Activated naive CD4-positive, alpha-beta T cell treated with anti-CD3 and anti-CD28 coated beads, Interleukin-2, amount 50 U/mL, for 24 hours (primary cell): Measurements from ENCODE around the gene MGST2.

ENCODE experiments used
- H3K27ac Mint-ChIP-seq: one replicate; pipeline ENCODE4 v1.8.0; 2021; ENCODE audit warnings: mild to moderate bottlenecking, mixed read lengths
- H3K27me3 Mint-ChIP-seq: one replicate; pipeline ENCODE4 v1.8.0; 2021; ENCODE audit warnings: mixed read lengths
- H3K36me3 Mint-ChIP-seq: one replicate; pipeline ENCODE4 v1.8.0; 2021; ENCODE audit warnings: mixed read lengths
- H3K4me1 Mint-ChIP-seq: one replicate; pipeline ENCODE4 v1.8.0; 2021; ENCODE audit warnings: mixed read lengths
- H3K4me3 Mint-ChIP-seq: one replicate; pipeline ENCODE4 v1.8.0; 2021; ENCODE audit warnings: mild to moderate bottlenecking, mixed read lengths
- H3K9me3 Mint-ChIP-seq: one replicate; pipeline ENCODE4 v1.8.0; 2021; ENCODE audit warnings: mixed read lengths

Gene MGST2

GRCh38 chr4:139734201-139734874, 68.7 kb downstream of the MGST2 start:
- Mint-ChIP-seq H3K27ac (no peak overlapping the region), H3K36me3 (no peaks in the 10 kb centered on the region), H3K9me3 (no peaks in the 10 kb centered on the region), H3K4me1 (peaks cover 12% of the 10 kb centered on the region), H3K27me3 (peaks cover 25% of the 10 kb centered on the region), H3K4me3 (peak overlapping the region; percentile 83)

DNA sequence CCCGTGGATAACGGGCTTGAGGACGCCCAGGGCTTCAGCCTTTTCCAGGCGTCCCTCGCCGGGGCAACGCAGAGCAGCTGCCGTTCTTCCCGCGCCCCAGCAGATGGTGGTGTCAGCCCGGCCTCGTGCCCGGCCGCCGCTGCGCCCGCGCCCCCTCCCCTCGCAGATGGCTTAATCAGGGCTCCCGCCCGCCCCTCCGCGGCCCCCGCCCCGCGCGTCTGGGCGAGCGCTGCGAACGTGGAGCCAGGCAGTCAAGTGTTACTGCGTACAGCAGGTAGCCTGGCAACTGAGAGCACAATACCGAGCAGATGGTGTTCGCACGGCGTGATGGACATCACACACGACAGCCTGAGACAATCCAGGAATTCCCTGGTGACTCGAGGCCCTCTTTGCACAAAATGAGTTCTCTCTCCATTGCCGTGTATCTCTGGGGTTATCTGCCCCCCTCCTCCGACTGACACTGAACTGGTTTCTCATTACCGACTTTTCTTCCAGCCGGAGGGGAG, 69.3 kb downstream of the MGST2 start:
- Mint-ChIP-seq H3K4me3 (peak overlapping the region; percentile 83), H3K9me3 (no peaks in the 10 kb centered on the region), H3K36me3 (no peaks in the 10 kb centered on the region), H3K27me3 (peaks cover 25% of the 10 kb centered on the region), H3K4me1 (peaks cover 12% of the 10 kb centered on the region), H3K27ac (no peak overlapping the region)

DNA sequence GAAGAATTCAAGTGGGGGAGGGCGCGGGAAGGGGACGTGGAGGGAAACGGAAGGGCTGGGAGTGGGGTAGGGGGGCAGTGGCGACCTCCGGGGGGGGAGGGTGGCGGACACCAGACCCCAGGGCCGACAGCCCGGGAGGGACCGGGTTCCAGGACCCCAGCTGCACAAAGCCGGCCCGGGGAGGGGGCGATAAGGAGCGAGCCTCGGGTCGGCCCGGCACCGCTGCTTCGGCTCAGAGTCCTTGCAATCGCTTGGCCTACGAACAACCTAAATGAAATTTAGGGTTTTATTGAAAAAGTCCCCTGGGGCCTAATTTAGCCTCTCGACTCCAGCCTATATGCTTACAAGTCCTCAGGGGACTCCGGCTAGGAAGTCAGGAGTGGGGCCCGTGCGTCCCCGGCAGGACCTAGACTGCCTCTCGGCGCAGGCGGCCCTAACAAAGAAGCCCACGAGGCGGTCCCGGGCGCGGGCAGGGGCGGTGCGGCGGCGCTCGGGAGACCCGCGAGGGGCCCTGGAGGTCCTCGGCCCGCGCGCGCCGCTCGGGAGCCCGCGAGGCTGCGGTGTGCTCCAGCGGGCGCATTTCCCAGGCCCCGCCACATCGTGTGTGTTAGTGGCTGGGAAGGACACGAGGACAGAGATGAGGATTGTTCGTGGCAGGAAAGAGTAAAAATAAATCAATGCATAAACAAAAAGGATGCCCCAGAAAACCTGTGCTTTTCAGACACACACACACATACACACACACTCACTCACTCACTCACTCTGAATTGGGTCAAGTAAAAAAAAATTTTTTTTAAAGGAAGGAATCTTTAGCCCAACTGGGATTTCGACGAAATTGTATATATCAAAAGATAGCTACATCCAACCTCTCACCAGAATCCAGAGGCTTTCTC, 70.0 kb downstream of the MGST2 start:
- H3K4me1 Mint-ChIP-seq: peaks cover 12% of the 10 kb centered on the region
- peaks cover 25% of the 10 kb centered on the region for H3K27me3 Mint-ChIP-seq
- H3K36me3 Mint-ChIP-seq: no peaks in the 10 kb centered on the region
- H3K4me3 Mint-ChIP-seq: peak overlapping the region; percentile 83
- H3K9me3 Mint-ChIP-seq: no peaks in the 10 kb centered on the region
- no peak overlapping the region for H3K27ac Mint-ChIP-seq

DNA sequence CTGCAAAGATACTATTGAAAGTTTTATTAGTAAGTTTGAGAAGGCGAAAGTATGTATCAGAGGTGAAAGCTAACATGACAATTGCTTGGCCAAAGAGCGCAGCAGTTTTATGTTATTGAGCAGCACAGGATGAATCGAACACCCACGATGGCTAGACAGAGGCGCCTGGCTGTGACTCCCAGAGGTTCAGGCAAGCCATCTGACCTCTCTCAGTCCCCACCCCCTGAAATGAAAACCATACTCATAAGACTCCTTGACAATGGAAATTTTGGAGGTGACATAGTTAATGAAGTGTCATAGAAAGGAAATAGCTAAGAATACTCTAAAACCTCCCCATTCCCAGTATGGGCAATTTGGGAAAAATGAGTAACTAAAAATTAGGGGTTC, 70.6 kb downstream of the MGST2 start:
- Mint-ChIP-seq H3K4me1 (peaks cover 12% of the 10 kb centered on the region), H3K4me3 (peak overlapping the region; percentile 5), H3K27ac (no peak overlapping the region), H3K36me3 (no peaks in the 10 kb centered on the region), H3K27me3 (peaks cover 25% of the 10 kb centered on the region), H3K9me3 (no peaks in the 10 kb centered on the region)

- Mint-ChIP-seq H3K27ac (no peak overlapping the region), H3K4me1 (peaks cover 12% of the 10 kb centered on the region), H3K9me3 (no peaks in the 10 kb centered on the region), H3K27me3 (peaks cover 25% of the 10 kb centered on the region), H3K36me3 (no peaks in the 10 kb centered on the region), H3K4me3 (no peak overlapping the region)
Measured at GRCh38 chr4:139736661-139737060, 71.0 kb downstream of the MGST2 start.

GRCh38 chr4:139738846-139739613, 73.4 kb downstream of the MGST2 start:
- H3K27me3 Mint-ChIP-seq: peaks cover 22% of the 10 kb centered on the region
- H3K27ac Mint-ChIP-seq: no peak overlapping the region
- H3K9me3 Mint-ChIP-seq: no peaks in the 10 kb centered on the region
- no peaks in the 10 kb centered on the region for H3K36me3 Mint-ChIP-seq
- peaks cover 12% of the 10 kb centered on the region for H3K4me1 Mint-ChIP-seq
- no peak overlapping the region for H3K4me3 Mint-ChIP-seq

- Mint-ChIP-seq H3K27me3 (peaks cover 18% of the 10 kb centered on the region), H3K4me3 (no peak overlapping the region), H3K9me3 (no peaks in the 10 kb centered on the region), H3K36me3 (no peaks in the 10 kb centered on the region), H3K4me1 (peaks cover 5% of the 10 kb centered on the region), H3K27ac (no peak overlapping the region)
Measured at GRCh38 chr4:139740121-139740520, 74.5 kb downstream of the MGST2 start.

- Mint-ChIP-seq H3K36me3 (no peaks in the 10 kb centered on the region), H3K27me3 (peaks cover 18% of the 10 kb centered on the region), H3K9me3 (no peaks in the 10 kb centered on the region), H3K27ac (no peak overlapping the region), H3K4me1 (peaks cover 5% of the 10 kb centered on the region), H3K4me3 (no peak overlapping the region)
Measured at GRCh38 chr4:139740531-139741041, 75.0 kb downstream of the MGST2 start.

- Mint-ChIP-seq H3K36me3 (no peaks in the 10 kb centered on the region), H3K4me1 (no peaks in the 10 kb centered on the region), H3K27ac (no peak overlapping the region), H3K27me3 (peaks cover 1% of the 10 kb centered on the region), H3K4me3 (no peak overlapping the region), H3K9me3 (no peaks in the 10 kb centered on the region)
Measured at GRCh38 chr4:139743027-139743426, 77.4 kb downstream of the MGST2 start.

DNA sequence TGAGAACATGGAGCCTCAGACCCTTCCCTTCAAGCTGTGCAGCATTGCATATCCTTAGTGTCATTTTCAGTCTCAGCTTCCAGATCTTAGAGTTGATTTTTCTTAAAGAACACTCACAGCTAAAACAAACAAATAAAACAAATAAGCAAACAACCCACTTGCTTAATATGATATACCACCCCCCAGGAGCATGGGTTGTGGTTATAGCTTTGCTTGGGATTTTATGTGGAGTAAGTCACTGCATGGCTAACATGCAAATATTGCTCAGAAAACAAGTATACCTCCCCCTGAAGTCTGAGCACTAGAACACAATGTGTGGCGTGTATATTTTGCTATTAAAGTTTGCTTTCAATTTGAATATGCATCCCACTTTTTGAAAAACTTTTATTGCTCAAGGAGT, 78.6 kb downstream of the MGST2 start:
- H3K27me3 Mint-ChIP-seq: no peaks in the 10 kb centered on the region
- H3K4me1 Mint-ChIP-seq: no peaks in the 10 kb centered on the region
- H3K27ac Mint-ChIP-seq: no peak overlapping the region
- H3K9me3 Mint-ChIP-seq: no peaks in the 10 kb centered on the region
- H3K4me3 Mint-ChIP-seq: no peak overlapping the region
- no peaks in the 10 kb centered on the region for H3K36me3 Mint-ChIP-seq

- Mint-ChIP-seq H3K4me3 (no peak overlapping the region), H3K27me3 (no peaks in the 10 kb centered on the region), H3K4me1 (no peaks in the 10 kb centered on the region), H3K27ac (no peak overlapping the region), H3K36me3 (no peaks in the 10 kb centered on the region), H3K9me3 (no peaks in the 10 kb centered on the region)
Measured at GRCh38 chr4:139745111-139745639, 79.6 kb downstream of the MGST2 start.

- Mint-ChIP-seq H3K36me3 (no peaks in the 10 kb centered on the region), H3K9me3 (no peaks in the 10 kb centered on the region), H3K4me1 (no peaks in the 10 kb centered on the region), H3K27ac (no peak overlapping the region), H3K27me3 (no peaks in the 10 kb centered on the region), H3K4me3 (no peak overlapping the region)
Measured at GRCh38 chr4:139746431-139747171, 81.0 kb downstream of the MGST2 start.

- H3K4me1 Mint-ChIP-seq: no peaks in the 10 kb centered on the region
- H3K27ac Mint-ChIP-seq: no peak overlapping the region
Measured at GRCh38 chr4:139749338-139749737, 83.7 kb downstream of the MGST2 start.

DNA sequence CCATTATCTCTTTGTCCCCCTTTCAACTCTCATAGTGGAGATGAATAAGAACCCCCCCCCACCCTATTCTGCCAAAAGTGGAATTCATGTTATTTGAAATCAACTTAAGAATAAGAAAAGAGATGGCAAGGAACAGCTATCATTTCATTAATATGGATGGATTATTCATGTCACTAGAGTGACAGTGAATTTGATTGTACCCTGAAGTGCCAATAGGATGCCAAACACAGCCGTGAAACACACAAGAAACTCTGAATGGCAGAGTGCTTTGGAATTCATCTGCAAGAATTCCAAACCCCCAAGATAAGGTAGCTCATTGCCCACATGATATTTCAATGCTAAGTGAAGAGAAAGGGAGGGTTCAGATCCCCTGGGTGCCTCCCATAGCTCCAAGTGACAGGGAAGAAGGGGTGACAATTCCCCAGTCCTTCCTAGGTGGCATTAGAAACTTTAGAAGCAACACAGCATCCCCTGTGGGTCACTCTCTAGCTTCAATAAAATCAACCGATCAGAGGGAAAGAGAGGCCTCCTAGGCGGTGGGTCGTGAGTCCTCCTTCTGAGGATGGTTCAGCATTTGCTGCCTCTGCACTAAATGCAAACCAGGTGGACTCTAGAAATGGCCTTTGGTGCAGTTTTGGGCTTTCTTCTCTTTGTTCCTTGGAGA, 84.3 kb downstream of the MGST2 start:
- Mint-ChIP-seq H3K36me3 (no peaks in the 10 kb centered on the region), H3K27ac (no peak overlapping the region), H3K4me3 (no peak overlapping the region), H3K27me3 (no peaks in the 10 kb centered on the region), H3K9me3 (no peaks in the 10 kb centered on the region), H3K4me1 (no peaks in the 10 kb centered on the region)

More at GRCh38 chr4:139749338-139749737, 83.7 kb downstream of the MGST2 start:
- no peaks in the 10 kb centered on the region for H3K27me3 Mint-ChIP-seq
- no peaks in the 10 kb centered on the region for H3K9me3 Mint-ChIP-seq
- H3K4me3 Mint-ChIP-seq: no peak overlapping the region
- no peaks in the 10 kb centered on the region for H3K36me3 Mint-ChIP-seq
